CD4-positive, alpha-beta T cell treated with Interleukin-1 beta for 1 hour (primary cell): Measurements from ENCODE around the gene HOATZ.
A peak's percentile ranks its signal among the peaks of the same experiment; 100 is the strongest.

Experiments
- DNase-seq, 2 donors: peaks; one replicate each; pipeline ENCODE4 v3.0.0-alpha.2; 2020 to 2022

The HOATZ gene

DNA sequence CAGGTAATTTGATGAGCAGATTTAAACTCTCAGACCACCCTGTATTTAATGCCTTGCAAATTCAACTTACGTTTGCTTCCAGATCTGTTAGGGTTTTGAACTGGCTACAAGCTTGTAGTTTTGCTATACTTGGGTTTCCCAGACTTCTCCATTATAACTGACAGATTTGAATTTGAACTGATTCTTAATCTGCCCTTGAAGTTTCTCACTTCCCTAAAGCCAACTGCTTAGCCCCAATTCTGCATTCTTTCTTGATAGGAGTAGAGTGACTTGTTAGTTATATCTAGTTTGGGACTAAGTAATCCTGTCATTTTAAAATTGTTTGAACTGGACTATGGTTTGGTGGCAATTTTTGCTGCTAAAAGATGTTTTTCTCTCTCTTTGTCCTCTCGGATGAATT is 35.7 kb downstream of the HOATZ start:
- DNase-seq = no peak

DNA sequence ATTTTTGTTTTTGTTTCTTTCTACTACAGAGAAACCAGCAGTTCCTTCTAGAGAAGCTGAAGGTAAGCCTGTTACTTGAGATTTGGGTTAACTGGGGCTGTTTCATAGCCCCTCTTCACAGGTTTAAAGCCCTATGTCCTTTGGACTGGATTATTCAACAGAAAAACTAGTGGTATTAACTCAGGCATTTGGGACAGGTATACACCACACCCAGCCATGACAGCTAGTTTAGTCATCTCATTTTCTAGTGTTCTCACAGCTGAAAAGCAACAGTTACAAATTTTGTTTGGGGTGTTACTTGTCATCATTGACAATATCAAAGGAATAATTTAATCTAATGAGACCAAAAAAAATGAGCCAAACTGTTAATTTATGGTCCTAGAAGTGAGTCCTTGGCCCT is 40.0 kb downstream of the HOATZ start:
- no peak for DNase-seq

DNA sequence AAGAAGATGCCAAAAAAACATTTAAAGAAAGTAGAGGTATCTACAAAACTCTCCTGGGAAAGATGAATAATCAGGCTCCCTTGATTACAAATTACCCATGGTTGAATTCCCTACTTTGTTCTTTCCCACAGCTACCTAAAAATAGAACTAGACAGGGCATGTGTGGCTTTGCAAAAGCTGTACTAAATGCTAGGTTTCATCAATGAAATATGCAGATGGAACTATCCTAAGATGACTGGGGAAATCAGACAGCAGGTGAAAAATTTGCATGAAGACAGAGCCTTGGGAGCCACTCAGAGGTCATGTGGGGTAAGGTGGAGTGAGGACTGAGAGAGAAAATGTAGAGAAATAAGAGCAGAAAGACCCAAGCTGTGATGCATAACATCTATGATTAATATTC is 40.7 kb downstream of the HOATZ start:
- DNase-seq = no peak

DNA sequence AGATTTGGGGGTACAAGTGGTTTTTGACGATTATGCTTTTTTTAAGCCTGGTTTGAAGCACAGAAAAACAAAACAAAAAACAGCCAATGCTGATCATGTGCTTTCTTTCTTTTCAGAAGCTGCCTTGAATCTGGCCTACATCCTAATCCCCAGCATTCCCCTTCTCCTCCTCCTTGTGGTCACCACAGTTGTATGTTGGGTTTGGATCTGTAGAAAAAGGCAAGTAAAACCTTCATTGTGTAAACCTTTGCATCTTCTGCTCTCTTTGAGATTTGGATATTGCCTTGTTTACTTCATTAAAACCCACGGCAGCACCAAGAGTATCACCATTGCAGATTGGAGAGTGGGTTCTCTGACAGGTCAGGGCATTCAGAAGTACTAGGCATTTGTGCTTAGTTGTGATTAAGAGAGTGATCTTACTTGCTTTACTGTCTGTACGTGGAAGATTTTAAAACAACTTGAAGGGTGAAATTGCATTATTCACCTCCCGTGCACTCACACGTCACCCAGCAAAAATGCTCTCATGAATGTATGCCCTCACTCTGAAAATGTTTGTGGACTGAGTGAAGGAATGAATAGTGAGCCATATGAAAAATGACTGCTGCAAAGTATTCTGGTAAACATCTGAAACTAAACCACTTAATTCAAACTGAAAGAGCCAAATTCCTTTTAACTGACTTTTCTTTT is 43.0 kb downstream of the HOATZ start:
- DNase-seq = no peak

DNA sequence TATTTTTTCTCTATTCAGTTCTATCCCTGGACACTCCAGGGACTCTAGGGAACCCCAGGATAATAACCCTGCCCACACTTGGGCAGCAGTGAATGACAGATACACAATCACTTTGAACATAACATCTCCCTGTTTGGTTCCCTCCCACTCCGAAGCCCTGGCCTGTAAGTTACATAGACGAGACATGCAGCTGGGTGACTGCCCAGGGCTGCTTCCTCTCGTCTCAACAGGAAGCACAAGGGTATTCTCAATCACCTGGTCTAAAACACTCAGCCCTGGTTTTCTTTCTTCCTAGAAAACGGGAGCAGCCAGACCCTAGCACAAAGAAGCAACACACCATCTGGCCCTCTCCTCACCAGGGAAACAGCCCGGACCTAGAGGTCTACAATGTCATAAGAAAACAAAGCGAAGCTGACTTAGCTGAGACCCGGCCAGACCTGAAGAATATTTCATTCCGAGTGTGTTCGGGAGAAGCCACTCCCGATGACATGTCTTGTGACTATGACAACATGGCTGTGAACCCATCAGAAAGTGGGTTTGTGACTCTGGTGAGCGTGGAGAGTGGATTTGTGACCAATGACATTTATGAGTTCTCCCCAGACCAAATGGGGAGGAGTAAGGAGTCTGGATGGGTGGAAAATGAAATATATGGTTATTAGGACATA is 45.4 kb downstream of the HOATZ start:
- no peak for DNase-seq

DNA sequence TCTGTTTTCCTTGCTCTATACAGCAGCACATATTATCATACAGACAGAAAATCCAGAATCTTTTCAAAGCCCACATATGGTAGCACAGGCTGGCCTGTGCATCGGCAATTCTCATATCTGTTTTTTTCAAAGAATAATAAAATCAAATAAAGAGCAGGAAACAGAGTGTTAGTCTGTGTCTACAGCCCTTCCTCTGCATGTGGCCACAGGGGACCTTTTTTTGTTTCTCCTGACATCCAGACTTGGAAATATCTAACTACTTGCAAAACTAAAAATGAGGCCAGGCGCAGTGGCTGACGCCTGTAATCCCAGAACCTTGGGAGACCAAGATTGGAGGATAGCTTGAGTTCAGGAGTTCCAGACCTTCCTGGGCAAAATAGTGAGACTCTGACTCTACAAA is 46.2 kb downstream of the HOATZ start:
- no peak for DNase-seq

DNA sequence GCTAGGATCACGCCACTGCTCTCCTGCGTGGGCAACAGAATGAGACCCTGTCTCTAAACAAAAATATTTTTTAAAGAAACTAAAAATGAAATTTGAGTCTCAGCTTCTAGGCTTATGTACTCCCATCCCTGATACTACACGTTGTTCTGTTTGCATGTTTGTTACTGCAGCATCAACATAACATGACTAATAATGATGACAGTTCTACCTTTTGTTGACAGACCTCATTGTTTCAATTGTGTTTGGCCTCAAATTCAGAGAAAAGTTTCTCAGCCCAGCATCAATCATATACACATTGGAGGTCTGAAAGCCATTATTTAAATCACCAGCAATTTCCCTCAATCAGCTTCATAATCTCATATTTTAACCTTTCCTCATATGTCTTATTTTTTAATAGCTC is 46.7 kb downstream of the HOATZ start:
- no peak for DNase-seq

DNA sequence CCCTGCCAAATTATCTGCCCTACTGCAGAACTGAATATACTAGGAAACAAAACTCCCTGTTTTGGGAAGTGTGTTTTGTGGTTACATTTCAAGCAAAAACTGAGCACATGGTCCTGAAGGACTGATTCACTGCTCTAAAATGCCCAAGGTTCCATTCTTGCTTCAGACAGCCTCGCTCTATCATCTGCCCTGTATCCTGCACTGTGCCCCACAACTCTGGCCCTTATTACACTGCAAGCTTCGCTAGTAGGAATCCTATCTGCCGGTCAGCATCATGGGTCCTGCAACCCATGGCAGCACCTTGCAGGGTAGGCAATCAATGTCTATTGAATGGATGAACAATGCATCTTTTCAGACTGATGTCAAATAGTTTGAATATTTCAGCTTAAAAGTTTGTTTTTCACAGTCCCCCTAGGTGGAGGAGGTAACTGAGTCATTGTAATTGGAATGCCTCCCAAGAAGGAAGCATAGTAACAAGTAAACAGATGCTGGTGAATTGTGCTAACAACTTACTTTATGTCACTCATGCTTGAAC is 47.3 kb downstream of the HOATZ start:
- DNase-seq = no peak

DNA sequence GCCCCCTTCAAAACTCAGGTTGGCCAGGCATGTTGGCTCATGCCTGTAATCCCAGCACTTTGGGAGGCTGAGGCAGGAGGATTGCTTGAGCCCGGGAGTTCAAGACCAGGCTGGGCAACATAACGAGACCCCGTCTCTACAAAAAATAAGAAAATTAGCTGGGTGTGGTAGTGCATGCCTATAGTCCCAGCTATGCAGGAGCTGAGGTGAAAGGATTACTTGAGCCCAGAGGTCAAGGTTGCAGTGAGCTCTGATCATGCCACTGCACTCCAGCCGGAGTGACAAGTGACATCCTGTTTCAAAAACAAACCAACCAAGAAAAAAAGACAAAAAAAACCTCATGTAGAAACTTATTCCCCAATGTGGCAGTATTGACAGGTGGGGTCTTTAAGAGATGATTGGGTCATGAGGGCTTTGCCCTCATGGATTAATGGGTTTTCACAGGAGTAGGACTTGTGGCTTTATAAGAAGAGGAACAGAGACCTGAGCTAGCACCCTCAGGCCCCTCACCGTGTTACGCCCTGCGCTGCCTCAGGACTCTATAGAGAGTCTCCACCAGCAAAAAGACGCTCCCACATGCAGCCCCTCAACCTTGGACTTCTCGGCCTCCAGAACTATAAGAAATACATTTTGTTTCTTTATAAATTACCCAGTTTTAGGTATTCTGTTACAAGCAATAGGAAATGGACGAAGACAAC is 48.3 kb downstream of the HOATZ start:
- no peak for DNase-seq

DNA sequence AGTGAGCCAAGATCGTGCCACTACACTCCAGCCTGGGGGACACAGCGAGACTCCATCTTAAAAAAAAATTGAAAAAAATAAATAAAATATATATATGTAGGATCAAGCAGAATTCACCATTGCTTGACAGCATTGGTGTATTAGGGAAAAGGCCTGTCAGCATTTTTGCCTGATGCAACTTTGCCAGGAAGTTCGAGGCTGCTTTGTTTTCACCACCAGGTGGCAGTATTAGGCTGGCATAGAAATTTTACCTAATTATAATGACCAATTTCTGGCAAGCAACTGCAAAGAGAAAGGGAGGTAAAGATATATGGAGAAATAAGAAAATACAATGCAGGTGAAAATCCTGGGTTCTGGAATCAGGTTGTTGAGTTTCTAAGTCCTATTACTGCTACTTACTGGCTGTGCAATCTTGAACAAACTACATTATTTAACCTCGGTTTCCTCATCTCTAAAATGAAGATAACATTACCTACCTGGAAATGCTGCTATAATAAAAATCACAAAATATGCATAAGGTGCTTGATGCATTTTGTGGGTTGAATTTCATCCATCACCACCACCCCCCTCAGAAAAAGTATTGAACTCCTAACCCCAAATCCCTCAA is 50.6 kb downstream of the HOATZ start:
- DNase-seq = peak; percentile 40 to 68

DNA sequence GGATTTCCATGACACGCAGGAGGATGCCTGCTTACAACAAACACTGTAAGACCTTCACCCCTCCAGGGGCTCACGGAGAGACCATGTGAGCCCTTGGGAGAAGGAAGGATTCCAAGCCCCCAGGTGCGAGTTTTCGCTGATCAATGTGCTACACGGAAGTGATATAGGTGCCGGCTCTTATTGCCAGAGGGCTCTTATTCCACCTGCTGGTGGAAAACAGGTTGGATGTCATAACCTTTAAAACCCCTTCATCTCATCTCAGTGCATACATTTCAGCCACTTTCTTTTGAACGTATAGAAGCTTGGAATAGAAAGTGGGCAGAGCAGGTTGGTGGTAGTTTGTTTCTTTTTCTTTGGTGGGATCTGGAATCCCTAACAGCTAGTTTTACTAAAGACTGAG is 51.7 kb downstream of the HOATZ start:
- DNase-seq = no peak

DNA sequence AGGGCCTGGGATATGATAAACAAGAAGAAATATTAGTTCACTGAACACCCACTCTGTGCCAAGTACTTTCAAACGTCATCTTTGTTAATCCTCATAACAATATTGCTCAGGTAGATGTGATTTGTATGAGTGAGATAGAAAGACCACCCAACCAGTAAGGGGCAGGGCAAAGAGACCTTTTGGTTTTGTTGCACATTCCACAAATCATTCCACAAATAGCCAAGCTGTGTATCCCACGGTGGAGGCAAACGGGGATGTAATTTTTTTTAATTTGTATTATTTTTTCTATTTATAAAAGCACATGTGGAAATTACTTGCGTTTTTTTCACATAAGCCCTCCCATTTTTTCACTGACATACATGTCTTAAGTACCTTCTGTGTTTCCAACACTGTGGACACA is 54.9 kb downstream of the HOATZ start:
- DNase-seq = no peak

DNA sequence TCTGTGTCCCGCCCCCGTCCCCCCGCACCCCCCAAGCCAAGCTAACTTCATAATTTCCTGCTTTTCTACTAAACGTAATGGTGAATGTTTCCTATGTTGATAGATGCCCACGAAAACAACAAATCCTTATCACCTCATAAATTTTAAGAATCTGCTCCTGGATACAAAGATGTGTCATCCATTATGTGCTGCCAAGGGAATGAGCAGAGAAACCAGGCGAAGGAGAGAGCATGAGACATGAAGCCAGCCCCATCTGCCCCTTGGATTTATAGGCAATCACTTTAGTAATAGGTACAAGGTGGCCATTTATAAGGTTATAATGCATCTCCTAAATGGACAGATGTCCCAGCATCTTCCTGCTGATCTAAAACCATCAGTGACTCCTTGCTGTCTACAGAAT is 56.2 kb downstream of the HOATZ start:
- no peak for DNase-seq

DNA sequence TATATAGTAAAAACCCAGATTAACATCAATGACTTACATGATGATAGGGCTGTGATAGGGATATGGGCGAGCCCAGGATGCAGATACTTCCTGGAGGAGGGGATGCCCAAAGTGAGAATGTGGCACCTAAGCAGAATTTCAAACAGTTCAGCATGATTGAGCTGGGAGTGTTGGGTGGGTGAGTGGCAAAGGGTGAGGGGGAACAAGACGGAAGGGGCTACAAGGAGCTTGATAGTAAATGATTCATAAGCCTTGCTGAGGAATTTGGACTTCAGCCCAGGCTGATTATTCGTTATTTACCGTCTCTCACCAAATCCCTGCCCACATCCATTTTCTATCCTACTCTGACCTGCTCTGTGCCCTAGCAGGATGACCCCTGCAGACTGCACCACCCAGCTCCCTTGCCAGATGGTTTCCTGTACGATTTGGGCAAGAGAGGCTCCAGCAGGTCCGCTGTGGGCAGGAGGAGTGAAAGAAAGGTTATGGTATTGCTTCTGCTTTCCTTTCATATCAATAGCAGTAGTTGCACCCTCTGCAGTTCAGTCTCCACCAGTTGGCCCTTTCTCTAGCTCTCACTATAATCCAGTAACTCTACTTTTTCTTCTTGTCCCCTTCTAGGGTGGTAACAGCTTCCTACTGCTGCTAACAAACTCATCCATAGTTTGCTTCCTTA is 57.4 kb downstream of the HOATZ start:
- no peak for DNase-seq

DNA sequence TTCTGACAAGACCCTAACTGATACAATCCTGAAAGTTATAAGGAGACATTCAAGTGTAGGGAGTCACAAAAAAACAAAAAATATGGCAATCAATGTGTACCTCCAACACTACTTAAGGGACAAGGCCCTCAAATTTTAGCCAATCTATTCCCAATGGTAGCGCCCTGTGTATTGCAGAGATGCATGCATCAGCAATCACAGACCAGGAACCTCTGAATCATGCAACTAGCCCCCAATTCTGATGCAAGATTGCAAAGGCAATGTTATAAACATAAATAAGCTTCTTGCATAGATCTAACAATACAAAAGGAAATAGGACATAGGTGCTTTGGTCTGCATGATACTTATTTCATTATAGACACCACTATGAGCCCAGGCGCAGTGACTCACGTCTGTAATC is 58.0 kb downstream of the HOATZ start:
- no peak for DNase-seq

DNA sequence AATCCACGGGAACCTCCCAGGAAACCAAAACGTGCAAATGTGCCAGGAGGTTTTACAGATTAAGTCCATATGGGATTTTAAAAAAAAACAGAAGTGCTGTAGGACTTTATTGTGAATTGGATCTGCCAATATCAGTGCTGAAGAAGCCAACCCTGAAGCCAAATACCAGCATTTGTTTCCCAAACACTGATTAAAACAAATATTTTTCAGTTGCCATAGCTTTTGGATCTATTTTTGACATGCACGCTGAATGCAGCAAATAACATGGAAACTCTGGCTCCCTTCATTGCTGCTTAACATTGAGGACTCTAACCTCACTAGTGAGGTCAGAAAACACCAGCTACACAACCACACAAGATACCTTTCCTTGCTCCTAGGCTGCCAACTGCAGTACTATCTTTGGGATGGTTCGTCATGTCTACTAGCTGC is 59.3 kb downstream of the HOATZ start:
- DNase-seq = no peak

DNA sequence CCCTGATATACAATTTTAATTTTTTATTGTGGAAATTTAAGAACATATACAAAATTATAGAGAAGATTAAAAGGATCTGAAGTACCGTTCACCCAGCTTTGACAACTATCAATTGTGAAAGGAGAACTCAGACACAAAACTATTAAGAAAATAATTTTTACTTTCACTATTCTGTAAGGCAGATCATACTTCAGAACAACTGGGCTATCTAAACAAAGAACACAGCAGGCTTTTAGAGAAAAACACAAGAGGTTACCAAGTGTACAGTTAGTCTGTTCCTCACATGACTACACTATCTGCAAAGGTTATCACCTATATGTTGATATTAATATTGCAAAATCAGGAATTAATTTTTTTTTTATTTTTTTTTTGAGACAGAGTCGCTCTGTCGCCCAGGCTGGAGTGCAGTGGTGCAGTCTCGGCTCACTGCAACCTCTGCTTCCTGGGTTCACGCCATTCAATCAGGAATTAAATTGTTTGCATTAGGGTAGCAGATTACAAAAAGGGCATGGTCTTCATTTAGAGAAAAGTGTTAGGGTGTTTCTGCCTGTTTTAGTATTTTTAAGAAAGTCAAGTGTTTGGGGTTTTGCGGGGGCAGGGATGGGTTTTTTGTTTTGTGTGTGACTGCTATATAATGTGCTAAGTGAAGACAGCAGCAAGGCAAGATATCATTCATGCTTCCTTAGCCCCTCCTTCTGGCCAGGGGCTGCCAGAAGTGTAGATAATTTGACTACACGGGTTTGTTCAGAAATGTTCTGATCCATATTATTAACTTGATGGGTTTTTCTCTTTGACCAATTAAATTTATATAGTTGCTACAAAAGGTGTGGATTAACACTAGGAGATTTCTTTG is 60.0 kb downstream of the HOATZ start:
- no peak for DNase-seq

DNA sequence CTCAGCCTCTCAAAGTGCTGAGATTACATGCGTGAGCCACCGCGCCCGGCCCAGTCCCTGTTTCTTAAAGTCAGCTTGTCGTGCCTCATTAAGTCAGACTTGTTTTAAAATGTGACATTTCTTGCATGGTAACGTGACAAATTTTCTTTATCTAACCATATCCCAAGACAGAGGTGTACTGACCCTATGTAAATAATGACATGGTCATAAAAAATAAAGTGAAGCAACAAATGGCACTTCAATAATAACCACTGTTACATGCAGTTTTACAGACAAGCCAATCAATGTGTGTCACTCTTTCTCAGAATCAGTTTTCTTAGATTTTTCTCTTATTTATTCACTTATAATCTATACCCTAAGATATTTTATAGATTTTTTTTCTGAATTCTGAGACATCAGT is 61.2 kb downstream of the HOATZ start:
- no peak for DNase-seq

DNA sequence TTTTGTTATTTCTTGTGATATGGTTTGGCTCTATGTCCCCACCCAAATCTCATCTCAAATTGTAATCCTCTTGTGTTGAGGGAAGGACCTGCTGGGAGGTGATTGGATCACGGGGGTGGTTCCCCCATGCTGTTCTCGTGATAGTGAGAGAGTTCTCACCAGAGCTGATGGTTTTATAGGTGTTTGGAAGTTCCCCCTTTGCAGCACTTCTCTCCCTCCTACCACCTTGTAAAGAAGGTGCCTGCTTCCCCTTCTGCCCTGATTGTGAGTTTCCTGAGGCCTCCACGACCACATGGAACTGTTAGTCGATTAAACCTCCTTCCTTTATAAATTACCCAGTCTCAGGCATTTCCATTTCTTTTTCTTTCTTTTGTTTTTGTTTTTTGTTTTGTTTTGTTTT is 63.2 kb downstream of the HOATZ start:
- DNase-seq = no peak

DNA sequence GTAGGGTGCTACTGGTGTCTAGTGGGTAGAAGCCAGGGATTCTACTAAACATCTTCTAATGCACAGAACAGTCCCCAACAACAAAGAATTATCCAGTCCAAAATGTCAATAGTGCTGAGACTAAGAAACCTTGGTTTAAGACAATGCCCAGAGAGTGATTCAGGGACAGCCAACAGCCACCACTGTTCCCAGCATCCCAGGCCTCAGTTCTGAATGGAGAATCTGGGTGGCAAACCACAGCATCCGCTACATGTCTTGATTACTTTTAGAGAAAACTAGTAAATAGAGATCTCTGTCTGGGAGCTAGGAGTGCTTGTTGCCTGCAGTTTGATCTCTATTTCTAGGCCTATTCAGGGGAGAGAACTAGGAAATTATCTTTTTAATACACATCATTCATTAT is 66.8 kb downstream of the HOATZ start:
- DNase-seq = no peak

DNA sequence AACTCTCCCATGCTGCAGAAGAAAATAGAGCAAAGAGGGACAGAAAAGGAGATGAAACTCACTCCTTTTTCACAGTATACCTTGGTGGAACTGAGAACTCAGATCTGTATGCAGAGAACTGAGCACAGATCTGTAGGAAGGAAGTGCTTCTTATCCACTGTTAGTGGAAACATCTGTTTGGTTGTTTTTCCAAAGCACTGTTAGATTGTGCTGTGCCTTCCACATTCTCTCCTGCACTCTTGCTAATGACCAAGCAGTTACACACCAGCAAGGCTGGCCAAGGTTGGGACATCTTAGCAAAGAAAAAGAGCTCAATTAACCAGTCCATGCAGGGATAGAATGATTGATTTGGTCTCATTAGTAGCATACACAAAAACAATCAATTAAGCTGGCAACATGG is 67.6 kb downstream of the HOATZ start:
- no peak for DNase-seq

DNA sequence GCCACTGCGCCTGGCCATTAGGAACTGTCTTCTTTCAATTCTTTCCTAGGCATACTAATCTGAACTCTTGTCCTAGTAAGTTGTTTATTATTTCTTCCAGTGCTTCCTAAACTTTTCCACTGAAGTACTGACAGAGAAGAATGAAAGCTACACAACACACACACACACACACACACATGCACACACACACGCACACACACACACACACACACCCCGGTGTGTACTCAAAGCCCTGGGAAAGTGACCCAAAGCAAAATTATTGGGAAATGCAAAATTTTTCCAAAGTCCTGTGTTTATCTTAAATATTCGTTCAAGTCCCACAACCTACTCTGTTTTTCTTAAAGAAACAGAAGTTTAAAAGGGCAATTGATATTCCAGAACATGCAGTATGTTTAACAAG is 68.3 kb downstream of the HOATZ start:
- no peak for DNase-seq
